NCI-H748 treated with DMSO at 0.1 percent for 48 hours (cell line): ENCODE measurements around the gene ZCCHC18.
"Not testable (repeated sequence)": the region's sequence is repeated elsewhere in the genome, so short reads cannot be mapped to it uniquely, and the experiment has no call there.

ENCODE experiments used
- DNase-seq: peaks from one replicate; lab custom pipeline; 2025; lab: John Stamatoyannopoulos, UW

ZCCHC18 gene

DNA sequence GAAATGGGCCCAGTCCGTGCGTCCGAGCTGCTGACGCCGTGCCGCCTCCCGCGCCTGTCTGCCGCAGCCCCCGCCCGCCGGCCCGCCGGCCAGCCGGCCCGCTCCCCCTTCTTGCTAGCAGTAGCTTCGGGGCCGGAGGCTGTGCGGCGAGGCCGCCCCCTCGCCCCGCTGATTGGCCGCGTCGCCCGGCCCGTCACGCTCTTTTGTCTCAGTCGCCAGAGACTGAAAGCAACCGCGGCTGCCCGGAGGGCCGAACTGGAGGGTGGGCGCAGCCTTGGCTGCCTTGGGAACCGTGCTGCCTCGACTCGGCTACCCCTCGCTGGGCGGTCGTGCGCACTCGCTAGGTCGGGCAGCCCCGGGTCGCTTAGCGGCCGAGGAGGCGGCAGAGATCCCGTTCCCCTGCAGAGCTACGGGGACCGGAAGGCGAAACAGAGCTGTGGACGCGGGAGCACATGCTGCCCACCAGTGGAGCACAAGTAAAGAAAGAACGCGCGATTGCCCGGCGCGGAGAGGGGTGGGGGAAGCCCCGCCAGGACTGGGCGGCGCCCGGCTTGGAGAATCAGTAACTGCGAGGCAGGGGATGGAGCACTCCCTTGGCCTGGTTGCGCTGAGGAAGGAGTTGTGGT lies at the start of gene ZCCHC18:
Gene ZCCHC18 (plus strand): TSS at position 198 of the 626 bp plus-strand sequence. CDS start 1,589 bp downstream, outside the sequence.
- peak; percentile 27 for DNase-seq

- not testable (repeated sequence) for DNase-seq
These were observed 49.7 kb upstream of the ZCCHC18 start for GRCh38 chrX:104062636-104063035.

DNA sequence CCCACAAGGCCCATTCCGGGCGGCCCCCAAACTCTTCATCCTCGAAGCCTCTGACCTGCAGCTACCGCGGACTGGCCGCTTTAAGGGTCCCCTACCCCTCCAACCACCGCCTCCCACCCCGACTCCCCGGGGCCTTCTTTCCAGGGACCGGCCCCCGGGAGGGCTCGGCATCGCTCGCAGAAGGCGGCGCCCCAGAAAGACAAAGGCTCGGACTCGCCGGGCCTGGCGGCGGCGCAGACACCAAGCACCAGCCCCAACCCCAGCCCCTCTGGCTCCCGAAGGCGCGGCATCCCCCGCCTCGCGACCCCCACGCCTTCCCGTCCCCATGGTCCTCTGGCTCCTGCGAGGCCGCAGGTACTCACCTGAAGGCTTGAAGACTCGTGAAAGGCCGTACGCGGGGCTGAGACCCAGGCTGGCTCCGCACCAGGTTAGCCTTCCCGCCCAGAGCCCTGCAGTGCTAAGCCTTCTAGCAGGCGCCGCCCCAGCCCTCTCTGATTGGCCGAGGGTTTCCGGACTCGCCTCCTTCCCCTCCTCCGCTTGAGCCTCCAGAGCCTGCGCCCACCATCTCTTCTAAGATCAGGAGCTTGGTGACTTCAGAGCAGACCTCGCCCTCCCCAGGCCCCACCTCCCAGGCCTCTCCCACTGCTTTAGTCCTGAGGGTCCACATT lies 36.4 kb upstream of the ZCCHC18 start, which contains the start of gene TMSB15C:
Gene TMSB15C (minus strand): TSS at position 459 of the 668 bp plus-strand sequence.
- DNase-seq = not testable (repeated sequence)

DNA sequence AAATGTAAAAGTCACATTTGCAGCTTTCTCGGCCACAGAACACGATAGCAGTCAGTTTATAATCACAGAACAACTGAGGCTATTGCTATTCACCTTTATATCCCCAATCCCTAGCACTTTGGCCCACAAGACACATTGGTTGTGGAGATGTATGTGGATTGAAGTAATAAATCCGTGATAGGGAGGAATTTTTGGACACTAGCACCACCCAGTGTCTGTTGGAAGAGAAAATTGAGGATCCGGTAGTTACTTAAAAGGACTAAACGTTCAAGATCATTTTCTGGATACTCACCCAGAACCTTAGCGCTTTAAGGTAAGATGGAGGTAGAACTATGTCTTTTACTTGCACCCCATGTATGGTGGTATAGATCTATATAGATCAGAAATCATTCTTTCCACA lies 34.5 kb upstream of the ZCCHC18 start:
- DNase-seq = not testable (repeated sequence)

DNA sequence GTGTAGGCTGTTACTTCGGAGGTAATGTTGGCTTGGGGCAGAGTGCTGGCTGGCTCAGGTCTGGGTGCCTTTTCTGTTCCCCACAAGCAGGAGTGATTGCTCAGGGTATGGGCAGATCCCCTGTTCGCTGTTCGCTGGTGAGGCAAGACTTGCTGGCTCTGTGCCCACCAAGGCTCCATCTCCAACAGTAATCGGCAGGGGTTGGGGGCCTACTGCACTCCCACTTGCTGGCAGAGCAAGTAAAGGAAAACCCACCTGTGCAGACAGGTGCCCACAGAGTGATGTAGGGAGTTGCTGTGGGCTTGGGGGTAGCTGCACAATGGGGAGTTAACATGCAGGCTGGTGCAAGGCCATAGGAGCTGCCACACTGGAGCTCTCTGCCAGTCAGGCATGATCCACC lies 28.3 kb upstream of the ZCCHC18 start:
- DNase-seq = no peak

DNA sequence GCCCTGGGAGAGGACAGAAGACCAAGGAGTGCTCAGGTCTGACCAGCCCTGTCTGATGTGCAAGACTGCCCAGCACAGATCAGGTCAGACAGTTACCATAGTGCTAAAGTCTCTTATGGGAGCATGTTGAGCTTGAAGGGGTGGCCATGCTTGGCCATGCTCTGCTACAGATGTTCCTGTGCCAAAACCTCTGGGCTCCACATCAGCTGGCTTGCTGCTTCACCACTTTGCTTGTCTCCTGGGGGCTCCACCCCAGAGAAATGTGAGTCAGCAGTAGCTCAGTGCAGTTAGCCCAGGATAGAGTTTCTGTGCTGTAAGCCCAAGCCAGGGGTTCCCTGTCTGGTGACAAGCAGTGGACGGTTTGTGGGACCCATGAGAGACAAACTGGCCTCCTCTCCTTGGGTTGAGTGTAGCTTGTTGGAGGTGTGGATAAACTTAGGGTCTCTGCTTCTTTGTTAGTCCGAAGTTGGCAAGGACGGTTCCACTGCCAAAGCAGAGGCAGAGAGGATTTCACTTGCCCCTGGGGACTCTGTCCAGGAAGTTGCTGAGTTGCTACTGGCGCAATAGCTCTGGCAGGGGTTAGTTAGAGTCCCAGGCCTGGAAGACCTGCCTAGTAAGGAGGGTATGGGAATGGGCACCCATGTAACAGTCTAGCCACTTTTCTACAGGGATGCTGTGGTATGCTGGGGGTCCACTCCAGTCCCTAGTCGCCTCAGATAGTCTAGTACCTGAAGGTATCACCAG lies 27.6 kb upstream of the ZCCHC18 start:
- no peak for DNase-seq

- no peak for DNase-seq
These were observed 26.8 kb upstream of the ZCCHC18 start for GRCh38 chrX:104085477-104085876.

GRCh38 chrX:104085919-104086318 lies 26.4 kb upstream of the ZCCHC18 start:
- no peak for DNase-seq

DNA sequence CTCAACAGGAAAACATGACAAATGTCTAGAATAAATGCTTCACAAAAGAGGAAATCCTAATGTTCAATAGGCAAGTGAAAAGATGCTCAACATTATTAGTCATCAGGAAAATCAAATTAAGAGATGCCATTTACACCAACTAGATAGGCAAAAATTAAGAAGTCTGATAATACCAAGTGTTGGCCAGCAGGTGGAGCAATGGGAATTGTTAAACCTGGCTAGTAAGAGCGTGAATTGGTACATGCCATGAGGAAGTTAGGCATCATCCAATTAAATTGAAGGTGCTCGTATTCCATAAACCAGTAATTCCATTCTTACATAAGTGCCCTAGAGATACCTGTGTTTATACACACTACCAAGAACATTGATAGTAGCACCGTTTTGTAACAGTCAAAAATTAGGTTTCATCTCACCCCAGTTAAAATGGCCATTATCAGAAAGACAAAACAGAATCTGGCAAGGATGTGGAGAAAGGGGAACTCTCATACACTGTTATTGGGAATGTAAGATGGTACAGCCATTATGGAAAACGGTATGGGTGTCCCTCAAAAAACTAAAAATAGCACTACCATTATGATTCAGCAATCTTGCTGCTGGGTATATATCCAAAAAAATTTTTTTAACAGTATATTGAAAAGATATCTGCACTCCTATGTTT lies 14.0 kb upstream of the ZCCHC18 start:
- peak; percentile 58 for DNase-seq

- no peak for DNase-seq
These were observed 13.4 kb upstream of the ZCCHC18 start for GRCh38 chrX:104098919-104099318.

- no peak for DNase-seq
These were observed 7.6 kb upstream of the ZCCHC18 start for GRCh38 chrX:104104676-104105075.

- no peak for DNase-seq
These were observed 6.7 kb upstream of the ZCCHC18 start for GRCh38 chrX:104105330-104106262.

DNA sequence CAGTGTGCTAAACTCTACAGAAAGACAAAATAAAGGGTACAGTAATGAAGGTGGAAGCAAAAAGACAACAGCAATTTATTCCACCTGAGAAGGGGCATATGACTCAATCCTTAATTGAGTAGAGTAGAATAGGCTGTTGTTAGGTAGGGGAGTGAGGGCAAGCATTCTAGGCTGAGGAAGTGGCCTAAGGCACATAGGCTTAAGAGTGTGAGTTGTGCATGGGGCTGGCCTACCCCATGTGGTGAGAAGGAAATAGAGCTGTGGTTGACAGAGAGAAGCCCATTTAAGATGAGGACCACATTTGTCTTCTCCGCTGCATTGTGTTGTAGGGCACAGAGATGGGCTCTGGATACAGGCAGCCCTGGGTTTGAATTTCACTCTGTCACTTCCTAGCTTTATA lies 3.4 kb upstream of the ZCCHC18 start:
- DNase-seq = no peak

DNA sequence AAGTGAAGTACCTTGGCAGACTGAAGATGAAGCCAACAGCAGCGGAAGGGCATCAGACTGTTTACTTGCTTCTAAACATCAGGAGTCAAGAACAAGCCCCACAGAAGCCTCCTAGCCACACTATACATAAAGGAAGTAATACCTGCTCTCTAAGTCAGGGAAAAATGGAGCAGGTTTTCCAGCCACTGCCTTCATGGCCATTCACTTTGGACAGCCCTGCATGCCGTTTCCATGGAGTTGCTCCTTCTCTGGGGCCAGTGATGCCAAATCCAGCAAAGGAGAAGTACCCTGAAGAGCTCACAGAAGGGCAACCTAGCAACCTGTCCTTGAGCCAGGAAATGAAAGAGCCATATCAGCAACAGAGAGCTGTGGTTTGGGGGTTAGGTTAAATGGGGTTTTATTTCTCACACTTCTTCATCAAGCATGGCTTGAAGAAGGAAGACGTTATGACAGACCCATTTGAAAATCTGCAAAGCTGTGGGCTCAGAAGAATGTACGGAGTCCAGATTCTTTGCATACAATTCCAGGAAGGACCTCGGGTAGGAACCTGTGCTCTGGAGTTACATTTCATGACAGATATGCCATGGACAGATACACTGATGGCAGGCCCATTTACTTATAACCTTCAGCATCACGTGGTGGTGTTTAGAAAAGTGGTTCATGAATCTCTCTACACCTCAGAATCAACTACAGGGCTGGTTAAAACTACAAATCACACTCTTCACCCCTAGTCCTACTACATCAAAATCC lies 1.7 kb upstream of the ZCCHC18 start:
- DNase-seq = not testable (repeated sequence)

GRCh38 chrX:104113222-104113965 lies 1.1 kb downstream of the ZCCHC18 start:
- peak; percentile 17 for DNase-seq

DNA sequence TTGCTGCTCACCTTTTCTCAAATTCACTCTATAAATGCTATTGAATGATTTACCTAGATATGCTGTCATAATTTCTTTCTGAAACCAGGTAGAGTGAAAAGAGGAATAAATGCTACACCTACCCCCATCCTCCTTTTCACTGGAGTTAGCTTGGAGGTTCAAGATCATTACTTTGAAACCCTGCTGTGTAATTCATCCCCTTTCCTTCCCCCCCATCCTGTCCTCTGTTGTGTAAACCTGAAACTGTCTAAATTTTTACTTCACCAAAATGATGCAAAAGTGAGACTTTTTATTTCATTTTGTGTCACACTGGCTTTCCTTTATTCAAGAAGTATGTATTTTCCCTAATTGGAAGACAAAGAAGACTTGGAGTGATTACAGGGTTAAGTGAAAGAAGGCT lies 5.4 kb downstream of the ZCCHC18 start:
- no peak for DNase-seq

GRCh38 chrX:104118765-104119164 lies 6.4 kb downstream of the ZCCHC18 start:
- peak; percentile 54 for DNase-seq

- DNase-seq = no peak
These were observed 10.5 kb downstream of the ZCCHC18 start for GRCh38 chrX:104122829-104123228.

DNA sequence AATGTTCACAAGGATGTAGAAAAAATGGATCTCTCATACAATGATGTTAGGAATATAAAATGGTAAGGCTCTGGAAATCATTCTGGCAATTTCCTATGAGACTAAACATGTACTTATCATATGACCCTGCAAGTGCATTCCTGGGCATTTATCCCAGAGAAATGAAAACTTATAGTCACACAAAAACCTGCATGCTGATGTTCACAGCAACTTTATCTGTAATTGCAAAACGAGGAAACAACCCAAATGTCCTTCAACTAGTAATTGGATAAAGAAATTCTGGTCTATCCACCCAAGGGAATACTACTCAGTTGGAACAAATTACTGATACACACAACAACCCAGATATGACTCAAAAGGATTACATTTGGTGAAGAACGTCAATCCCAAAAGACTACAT lies 14.5 kb downstream of the ZCCHC18 start:
- DNase-seq = no peak

DNA sequence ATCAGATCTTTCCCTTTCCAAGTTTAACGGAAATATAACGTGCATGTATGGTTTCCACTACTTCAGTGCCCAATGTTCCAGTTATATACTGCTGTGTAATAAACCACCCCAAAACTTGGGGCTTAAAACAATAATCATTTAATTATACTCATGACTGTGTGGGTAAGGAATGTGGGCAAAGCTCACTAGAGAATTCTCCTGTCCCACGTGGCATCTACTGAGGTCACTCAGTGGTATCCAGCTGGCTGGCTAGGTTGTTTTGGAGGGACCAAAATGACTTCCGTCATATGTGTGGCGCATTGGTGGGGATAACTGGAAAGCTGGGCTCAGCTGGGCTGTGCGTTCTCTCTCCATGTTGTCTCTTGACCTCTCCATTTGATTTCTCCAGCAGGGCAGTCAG lies 18.5 kb downstream of the ZCCHC18 start:
- DNase-seq = no peak
